ENCODE measurements around the gene LBX1.

The LBX1 gene

DNA sequence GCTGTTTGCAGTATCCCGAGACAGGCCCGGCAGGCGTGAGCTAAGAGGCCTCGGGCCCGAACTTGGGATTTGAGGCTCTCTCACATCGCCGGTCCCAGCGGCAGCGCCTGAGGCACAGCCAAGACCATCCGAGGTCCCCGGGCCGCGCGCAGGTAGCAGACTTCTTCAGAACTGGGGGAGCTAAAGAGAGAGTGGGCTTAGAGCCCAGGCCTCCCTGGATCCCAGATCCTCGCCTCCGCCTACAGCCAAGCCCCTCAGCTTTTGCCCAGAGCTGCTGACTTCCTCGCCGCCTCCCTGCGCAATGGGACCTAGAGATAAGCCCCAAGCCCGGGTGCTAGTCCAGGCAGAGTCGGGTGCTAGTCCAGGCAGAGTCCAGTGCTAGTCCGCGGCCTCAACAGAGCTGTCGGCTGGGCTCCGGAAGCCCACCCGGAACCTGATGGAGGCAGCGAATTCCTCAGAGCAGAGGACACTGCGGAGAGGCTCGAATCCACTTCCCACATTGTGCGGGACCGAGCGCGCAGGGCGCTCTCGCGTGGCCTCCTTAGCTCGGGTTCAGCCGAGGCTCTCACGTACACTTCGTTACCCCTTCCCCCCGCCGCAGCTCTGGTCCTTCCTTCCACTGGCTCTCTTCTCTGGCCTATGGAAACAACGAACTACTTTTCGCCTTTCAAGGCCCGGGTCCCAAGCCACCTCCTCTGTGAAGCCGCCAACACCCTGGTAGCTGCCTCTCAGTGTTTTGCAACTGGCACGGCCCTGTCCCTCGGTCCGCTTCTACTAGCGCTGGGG is 5.8 kb downstream of the LBX1 start:
- DNase-seq (ENCODE audit: low read depth), result no peak
- Histone ChIP-seq H3K4me3 (ENCODE audit: low read length) (peak overlapping the region; percentile 75), H3K27me3 (replicated peaks; ENCODE audit: control insufficient read depth, insufficient read depth, low read length) (peaks cover 91% of the 10 kb centered on the region), H3K9me3 (ENCODE audit: control insufficient read depth, low read length) (peaks cover 6% of the 10 kb centered on the region), H3K9ac (ENCODE audit: low read length) (no peak overlapping the region), H3K36me3 (ENCODE audit: control insufficient read depth, insufficient read depth, low read length, severe bottlenecking) (no peaks in the 10 kb centered on the region), H3K4me1 (ENCODE audit: control insufficient read depth, insufficient read depth, low read length) (peaks cover 8% of the 10 kb centered on the region)

DNA sequence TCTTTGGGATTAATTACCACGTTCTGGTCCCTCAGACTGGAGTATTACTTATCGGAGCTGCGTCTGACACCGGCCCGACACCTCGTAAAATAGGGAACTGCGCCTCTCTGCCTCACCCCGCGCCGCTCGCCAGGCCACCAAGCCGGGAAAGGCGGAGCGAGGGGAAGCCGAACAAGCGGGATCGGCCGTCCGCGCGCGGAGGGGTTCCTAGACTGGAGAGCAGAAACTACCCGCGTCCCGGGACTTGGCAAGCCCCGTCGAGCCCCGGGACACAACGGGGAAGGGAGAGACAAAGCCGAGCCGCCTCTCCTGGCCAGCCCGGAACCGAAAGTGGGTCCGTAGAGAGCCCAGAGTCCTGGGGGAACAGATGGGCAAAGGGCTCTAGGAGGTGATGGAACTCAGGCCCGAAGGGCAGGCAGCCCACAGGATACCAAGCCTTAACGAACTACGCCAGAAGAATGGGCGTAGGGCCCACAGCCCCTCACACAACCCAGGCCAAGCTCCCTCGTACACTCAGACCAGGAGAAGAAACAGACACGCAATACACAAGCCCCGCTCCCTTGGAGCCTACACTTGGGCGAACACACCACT is 6.5 kb downstream of the LBX1 start:
- DNase-seq (ENCODE audit: low read depth), result peak; percentile 42
- H3K36me3 ChIP-seq (ENCODE audit: control insufficient read depth, insufficient read depth, low read length, severe bottlenecking), result no peaks in the 10 kb centered on the region
- H3K9me3 ChIP-seq (ENCODE audit: control insufficient read depth, low read length), result peaks cover 6% of the 10 kb centered on the region
- peaks cover 91% of the 10 kb centered on the region for H3K27me3 ChIP-seq (replicated peaks; ENCODE audit: control insufficient read depth, insufficient read depth, low read length)
- H3K9ac ChIP-seq (ENCODE audit: low read length), result no peak overlapping the region
- H3K4me3 ChIP-seq (ENCODE audit: low read length), result peak overlapping the region; percentile 75
- peaks cover 8% of the 10 kb centered on the region for H3K4me1 ChIP-seq (ENCODE audit: control insufficient read depth, insufficient read depth, low read length)

DNA sequence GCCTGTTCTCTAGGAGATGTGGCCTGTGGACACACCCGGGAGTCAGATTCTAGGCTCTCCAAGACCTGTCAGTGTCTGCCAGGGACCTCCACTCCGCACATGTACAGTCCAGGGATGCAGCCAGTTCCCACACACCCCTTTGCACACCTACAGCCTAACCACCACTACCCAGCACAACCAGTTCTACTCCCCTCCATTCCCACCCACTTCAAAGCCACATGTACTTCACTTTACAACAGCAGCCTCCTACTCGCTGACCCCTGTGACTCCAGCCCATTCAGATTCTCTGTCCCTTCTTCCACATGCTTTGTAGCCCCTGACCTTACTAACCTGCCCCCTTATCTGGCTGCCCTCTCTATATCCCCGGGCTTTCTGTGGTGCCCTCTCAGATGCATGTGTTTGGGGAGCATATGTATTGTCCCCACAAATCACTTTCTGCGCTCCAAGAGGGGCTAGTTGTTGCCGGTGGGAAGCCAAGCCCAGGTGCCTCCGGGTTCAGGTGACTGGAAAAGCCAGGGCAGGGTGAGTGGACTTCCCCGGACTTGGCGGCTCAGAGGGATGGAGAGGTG is 7.2 kb downstream of the LBX1 start:
- Histone ChIP-seq H3K27me3 (replicated peaks; ENCODE audit: control insufficient read depth, insufficient read depth, low read length) (peaks cover 91% of the 10 kb centered on the region), H3K4me1 (ENCODE audit: control insufficient read depth, insufficient read depth, low read length) (peaks cover 14% of the 10 kb centered on the region), H3K36me3 (ENCODE audit: control insufficient read depth, insufficient read depth, low read length, severe bottlenecking) (no peaks in the 10 kb centered on the region), H3K9ac (ENCODE audit: low read length) (no peak overlapping the region), H3K9me3 (ENCODE audit: control insufficient read depth, low read length) (peaks cover 6% of the 10 kb centered on the region), H3K4me3 (ENCODE audit: low read length) (no peak overlapping the region)
- no peak for DNase-seq (ENCODE audit: low read depth)

DNA sequence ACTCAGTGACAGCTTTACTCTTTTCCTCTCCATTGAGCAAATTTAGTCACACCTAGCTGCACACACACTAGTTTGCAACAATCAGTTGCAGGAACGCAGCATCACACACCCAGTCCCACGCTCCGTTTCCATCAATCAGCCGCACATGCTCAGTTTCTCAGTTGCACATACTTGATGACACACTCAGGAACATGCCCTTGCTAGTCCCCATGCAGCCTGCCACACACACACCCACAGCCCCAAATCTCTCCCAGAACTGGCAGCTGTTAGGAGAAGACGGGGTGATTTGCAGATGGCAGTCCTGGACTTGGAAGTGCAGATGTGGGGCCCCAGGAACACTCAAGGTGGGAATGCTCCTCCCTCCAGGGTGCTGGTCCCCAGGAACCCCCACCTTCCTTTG is 7.7 kb downstream of the LBX1 start:
- Histone ChIP-seq H3K4me3 (ENCODE audit: low read length) (no peak overlapping the region), H3K4me1 (ENCODE audit: control insufficient read depth, insufficient read depth, low read length) (peaks cover 15% of the 10 kb centered on the region), H3K9me3 (ENCODE audit: control insufficient read depth, low read length) (peaks cover 6% of the 10 kb centered on the region), H3K36me3 (ENCODE audit: control insufficient read depth, insufficient read depth, low read length, severe bottlenecking) (no peaks in the 10 kb centered on the region), H3K9ac (ENCODE audit: low read length) (no peak overlapping the region), H3K27me3 (replicated peaks; ENCODE audit: control insufficient read depth, insufficient read depth, low read length) (peaks cover 91% of the 10 kb centered on the region)
- no peak for DNase-seq (ENCODE audit: low read depth)

DNA sequence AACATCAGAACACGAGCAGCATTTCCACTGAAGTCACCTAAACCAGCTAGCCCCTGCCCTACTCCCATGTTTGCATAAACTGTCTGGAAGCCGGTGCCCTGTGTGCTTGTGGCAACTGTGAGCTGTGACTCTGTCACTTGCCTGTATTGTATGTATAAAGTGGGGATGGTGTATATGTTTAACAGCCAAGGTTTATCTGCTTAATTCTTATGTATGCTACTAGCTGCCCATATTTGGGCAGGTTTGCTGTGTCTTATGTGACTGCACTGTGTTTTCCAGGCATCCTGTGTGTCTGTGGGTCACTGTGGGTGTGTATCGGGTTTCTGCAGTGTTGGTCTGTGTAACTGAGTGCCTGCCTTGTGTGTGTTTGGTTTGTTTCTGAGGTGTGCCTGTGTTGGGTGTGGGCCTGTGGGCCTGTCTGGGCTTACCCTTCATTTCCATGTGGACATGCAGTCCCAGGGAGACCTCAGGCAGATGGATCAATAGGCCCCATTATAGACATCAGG is 9.3 kb downstream of the LBX1 start:
- Histone ChIP-seq H3K9ac (ENCODE audit: low read length) (no peak overlapping the region), H3K9me3 (ENCODE audit: control insufficient read depth, low read length) (peaks cover 6% of the 10 kb centered on the region), H3K27me3 (replicated peaks; ENCODE audit: control insufficient read depth, insufficient read depth, low read length) (peaks cover 91% of the 10 kb centered on the region), H3K36me3 (ENCODE audit: control insufficient read depth, insufficient read depth, low read length, severe bottlenecking) (no peaks in the 10 kb centered on the region), H3K4me1 (ENCODE audit: control insufficient read depth, insufficient read depth, low read length) (peaks cover 13% of the 10 kb centered on the region), H3K4me3 (ENCODE audit: low read length) (no peak overlapping the region)
- DNase-seq (ENCODE audit: low read depth), result no peak

DNA sequence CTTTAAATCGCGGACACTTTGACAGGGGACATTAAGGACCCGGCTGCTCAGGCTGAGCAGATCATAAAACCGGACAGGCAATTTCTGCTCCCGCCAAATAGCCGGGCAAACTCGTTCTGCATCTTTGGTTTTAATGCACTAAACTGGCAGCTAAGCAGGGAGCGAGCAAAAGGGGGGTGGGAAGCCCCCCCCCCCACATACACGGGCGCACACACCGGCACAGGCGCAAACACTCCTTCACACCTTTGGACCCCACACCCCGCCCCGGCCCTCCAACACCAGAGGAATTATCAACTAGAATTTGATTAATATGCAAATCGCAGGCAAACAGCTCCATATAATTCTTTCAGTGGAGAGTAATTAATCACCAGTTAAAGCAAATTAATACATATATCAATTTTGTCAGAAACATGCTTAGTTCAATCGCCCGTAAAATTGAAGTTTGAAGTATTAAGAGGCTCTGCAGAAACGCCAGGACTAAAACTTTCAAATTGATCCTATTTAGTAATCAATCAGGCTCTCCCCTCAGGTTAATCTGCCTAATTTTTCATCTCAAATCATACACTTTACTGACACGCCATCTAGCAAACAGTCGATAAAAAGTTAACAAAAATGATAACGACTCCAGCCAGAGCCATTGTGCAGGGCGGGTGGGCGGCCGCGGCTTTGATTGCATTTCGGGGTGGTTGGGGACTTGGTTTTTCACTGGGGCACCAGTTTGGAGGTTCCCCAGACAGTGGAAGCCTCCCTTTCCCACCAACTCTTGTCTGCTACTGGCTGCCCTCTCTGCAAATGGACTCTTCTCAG is 9.9 kb downstream of the LBX1 start:
- Histone ChIP-seq H3K4me3 (ENCODE audit: low read length) (no peak overlapping the region), H3K9ac (ENCODE audit: low read length) (no peak overlapping the region), H3K27me3 (replicated peaks; ENCODE audit: control insufficient read depth, insufficient read depth, low read length) (peaks cover 90% of the 10 kb centered on the region), H3K4me1 (ENCODE audit: control insufficient read depth, insufficient read depth, low read length) (peaks cover 11% of the 10 kb centered on the region), H3K9me3 (ENCODE audit: control insufficient read depth, low read length) (peaks cover 6% of the 10 kb centered on the region), H3K36me3 (ENCODE audit: control insufficient read depth, insufficient read depth, low read length, severe bottlenecking) (no peaks in the 10 kb centered on the region)
- DNase-seq (ENCODE audit: low read depth), result no peak

DNA sequence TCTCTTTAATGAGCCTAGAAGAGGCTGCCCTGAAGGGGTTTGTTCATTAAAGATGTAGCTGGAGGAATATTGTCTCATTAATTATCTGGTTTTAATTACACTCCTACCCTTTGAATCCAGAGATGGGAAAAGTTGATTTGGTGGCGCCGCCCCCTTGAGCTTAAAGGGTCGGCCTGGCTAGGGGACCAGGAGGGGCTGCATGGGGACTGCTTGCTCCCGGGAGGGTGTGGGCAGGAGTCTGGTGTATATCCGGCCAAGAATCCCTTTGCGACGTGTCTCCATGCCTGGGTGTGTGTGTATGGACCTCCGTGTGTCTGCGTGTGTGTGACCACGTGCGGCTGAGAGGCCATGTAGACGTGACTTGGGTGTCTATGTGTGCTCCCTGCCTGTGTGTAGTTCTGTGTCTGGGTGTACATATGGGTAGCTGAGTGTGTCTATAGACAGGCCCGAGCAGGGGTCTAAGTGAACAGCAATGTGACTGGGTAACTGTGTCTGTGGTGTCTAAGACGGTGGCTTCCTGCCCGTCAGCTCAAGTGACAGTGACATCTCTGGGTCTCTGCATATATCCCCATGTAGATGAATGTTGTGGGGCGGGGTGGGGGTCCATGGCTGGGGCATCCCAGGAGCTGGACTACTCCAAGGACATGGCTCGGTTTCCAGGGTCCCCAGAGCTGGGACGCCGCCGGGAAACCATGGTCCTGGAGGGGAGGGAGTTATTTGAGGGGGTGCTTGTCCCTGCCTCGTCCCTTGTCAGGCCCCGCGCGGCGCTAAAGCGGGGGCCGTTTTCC is 10.7 kb downstream of the LBX1 start:
- DNase-seq (ENCODE audit: low read depth), result no peak

DNA sequence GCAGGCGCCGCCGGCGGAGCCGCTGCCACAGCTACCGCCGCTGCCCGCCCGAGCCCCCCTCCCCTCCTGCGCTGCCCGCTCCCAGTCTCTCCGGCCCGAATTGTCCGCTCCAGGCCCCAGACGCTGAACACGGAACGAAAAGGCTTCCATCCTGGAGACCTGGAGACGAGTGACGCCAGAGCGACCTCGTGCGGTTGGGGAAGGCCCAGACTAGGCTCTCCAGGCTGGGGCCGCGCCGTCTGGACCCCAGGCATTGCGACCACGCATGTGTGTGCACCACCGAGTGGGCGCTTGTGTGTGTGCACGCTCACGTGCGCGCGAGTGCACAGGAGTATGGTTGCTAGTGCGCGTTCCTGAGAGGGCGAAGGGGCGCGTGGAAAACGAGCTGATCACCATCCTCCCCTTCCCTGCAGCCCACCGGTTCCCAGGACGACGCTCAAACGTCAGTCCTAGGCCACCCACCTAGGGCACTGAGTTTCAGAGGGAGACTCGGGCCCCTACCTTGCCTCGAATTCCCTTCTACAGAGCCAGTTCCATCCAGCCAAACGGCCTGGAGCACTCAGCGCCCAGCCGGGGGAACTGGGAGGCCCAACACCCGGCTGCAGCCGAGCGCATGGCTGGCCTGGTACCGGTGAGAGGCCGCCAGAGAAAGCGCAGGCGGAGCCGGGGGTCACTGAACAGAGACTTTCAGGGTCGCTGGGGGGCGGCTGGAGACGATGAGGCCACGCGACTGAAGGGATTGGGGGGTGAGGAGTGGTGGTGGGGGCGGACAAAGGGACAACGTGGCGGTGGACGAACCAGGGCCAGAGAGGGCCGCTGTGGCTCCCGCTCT is 11.6 kb downstream of the LBX1 start:
- no peak overlapping the region for H3K4me3 ChIP-seq (ENCODE audit: low read length)
- H3K27me3 ChIP-seq (replicated peaks; ENCODE audit: control insufficient read depth, insufficient read depth, low read length), result peaks cover 83% of the 10 kb centered on the region
- no peak overlapping the region for H3K9ac ChIP-seq (ENCODE audit: low read length)
- H3K36me3 ChIP-seq (ENCODE audit: control insufficient read depth, insufficient read depth, low read length, severe bottlenecking), result no peaks in the 10 kb centered on the region
- DNase-seq (ENCODE audit: low read depth), result peak; percentile 44
- H3K9me3 ChIP-seq (ENCODE audit: control insufficient read depth, low read length), result no peaks in the 10 kb centered on the region
- peaks cover 7% of the 10 kb centered on the region for H3K4me1 ChIP-seq (ENCODE audit: control insufficient read depth, insufficient read depth, low read length)

More for the DNA sequence above, 10.7 kb downstream of the LBX1 start:
- no peak overlapping the region for H3K4me3 ChIP-seq (ENCODE audit: low read length)
- H3K9ac ChIP-seq (ENCODE audit: low read length), result no peak overlapping the region
- H3K4me1 ChIP-seq (ENCODE audit: control insufficient read depth, insufficient read depth, low read length), result peaks cover 11% of the 10 kb centered on the region
- H3K9me3 ChIP-seq (ENCODE audit: control insufficient read depth, low read length), result peaks cover 3% of the 10 kb centered on the region
- peaks cover 85% of the 10 kb centered on the region for H3K27me3 ChIP-seq (replicated peaks; ENCODE audit: control insufficient read depth, insufficient read depth, low read length)
- no peaks in the 10 kb centered on the region for H3K36me3 ChIP-seq (ENCODE audit: control insufficient read depth, insufficient read depth, low read length, severe bottlenecking)

DNA sequence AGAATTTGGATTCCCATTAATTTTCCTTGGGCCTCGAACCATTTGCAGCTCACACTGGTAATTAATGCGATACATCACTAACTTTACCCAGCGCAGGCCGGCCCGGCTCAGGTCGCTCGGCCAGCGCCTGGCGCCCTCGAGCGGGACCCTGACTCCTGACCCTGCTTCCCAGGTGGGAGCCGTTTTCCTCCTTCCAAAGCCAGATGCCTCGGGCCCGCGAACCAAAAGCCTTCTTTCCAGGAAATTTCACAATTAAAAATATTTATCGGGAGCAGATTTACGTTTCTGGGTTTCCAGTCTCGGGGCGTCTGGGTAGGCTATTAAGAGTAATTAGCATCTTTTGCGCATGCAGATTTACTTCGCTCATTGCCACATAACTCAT is 12.2 kb downstream of the LBX1 start:
- Histone ChIP-seq H3K9ac (ENCODE audit: low read length) (no peak overlapping the region), H3K4me1 (ENCODE audit: control insufficient read depth, insufficient read depth, low read length) (peaks cover 7% of the 10 kb centered on the region), H3K4me3 (ENCODE audit: low read length) (no peak overlapping the region), H3K36me3 (ENCODE audit: control insufficient read depth, insufficient read depth, low read length, severe bottlenecking) (no peaks in the 10 kb centered on the region), H3K27me3 (replicated peaks; ENCODE audit: control insufficient read depth, insufficient read depth, low read length) (peaks cover 86% of the 10 kb centered on the region), H3K9me3 (ENCODE audit: control insufficient read depth, low read length) (no peaks in the 10 kb centered on the region)
- no peak for DNase-seq (ENCODE audit: low read depth)
